Measurements from ENCODE around the gene PLEKHM3. TPM values are rescaled to one million over a fixed set of nuclear protein-coding genes. Genes with fewer than 3 reads are reported as not detected.

PLEKHM3 gene
- polyA plus RNA-seq, 1 donor (not counting 4 experiments of a cell fraction or from before 2014, with no cell fraction given), result 2.9 TPM

GRCh38 chr2:208049441-208049840 lies 24.1 kb upstream of the PLEKHM3 start:
- no peak for FAIRE-seq
- Histone ChIP-seq H3K27me3 (ENCODE audit: control insufficient read depth, extremely low read depth, insufficient read depth, low read length) (no peaks in the 10 kb centered on the region), H3K9ac (ENCODE audit: control insufficient read depth, extremely low read depth, insufficient read depth, low read length) (no peak overlapping the region), H3K4me3 (ENCODE audit: control insufficient read depth in 2 of 3, extremely low read depth in 1 of 3, insufficient read depth in 2 of 3, low read depth in 1 of 3, low read length in 3 of 3) (no peak overlapping the region), H3K4me2 (ENCODE audit: control insufficient read depth, extremely low read depth, insufficient read depth, low read depth, low read length) (no peak overlapping the region), H2AFZ (ENCODE audit: control insufficient read depth, low read length) (no peak overlapping the region), H3K4me1 (ENCODE audit: control insufficient read depth, extremely low read depth, insufficient read depth, low read length) (peaks cover 11% of the 10 kb centered on the region), H3K36me3 (ENCODE audit: control insufficient read depth in 2 of 2, extremely low read depth in 1 of 2, insufficient read depth in 2 of 2, low read length in 2 of 2) (no peaks in the 10 kb centered on the region), H3K79me2 (ENCODE audit: control insufficient read depth, insufficient read depth, low read length) (no peaks in the 10 kb centered on the region), H3K9me1 (ENCODE audit: control insufficient read depth, extremely low read depth, insufficient read depth, low read length) (no peaks in the 10 kb centered on the region), H3K27ac (ENCODE audit: control insufficient read depth, insufficient read depth, low read length) (no peak overlapping the region), H4K20me1 (ENCODE audit: control insufficient read depth, extremely low read depth, insufficient read depth, low read length) (no peaks in the 10 kb centered on the region), H3K9me3 (ENCODE audit: control insufficient read depth, low read depth, low read length) (no peaks in the 10 kb centered on the region)
- dilution Hi-C loops (cut with MboI; ENCODE audit: extremely low pct_ligation_motif_present, low sequenced_read_pairs), result no loop called here
- no peak for TF ChIP-seq EZH2 (IDR thresholded peaks at IDR 0.05; ENCODE audit: low read length)
- TF ChIP-seq, protein P1, sequence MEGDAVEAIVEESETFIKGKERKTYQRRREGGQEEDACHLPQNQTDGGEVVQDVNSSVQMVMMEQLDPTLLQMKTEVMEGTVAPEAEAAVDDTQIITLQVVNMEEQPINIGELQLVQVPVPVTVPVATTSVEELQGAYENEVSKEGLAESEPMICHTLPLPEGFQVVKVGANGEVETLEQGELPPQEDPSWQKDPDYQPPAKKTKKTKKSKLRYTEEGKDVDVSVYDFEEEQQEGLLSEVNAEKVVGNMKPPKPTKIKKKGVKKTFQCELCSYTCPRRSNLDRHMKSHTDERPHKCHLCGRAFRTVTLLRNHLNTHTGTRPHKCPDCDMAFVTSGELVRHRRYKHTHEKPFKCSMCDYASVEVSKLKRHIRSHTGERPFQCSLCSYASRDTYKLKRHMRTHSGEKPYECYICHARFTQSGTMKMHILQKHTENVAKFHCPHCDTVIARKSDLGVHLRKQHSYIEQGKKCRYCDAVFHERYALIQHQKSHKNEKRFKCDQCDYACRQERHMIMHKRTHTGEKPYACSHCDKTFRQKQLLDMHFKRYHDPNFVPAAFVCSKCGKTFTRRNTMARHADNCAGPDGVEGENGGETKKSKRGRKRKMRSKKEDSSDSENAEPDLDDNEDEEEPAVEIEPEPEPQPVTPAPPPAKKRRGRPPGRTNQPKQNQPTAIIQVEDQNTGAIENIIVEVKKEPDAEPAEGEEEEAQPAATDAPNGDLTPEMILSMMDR (optimal IDR thresholded peaks at IDR 0.05 in 1 of 3, IDR thresholded peaks at IDR 0.05 in 1 of 3, conservative IDR thresholded peaks at IDR 0.05 in 1 of 3; ENCODE audit: extremely low read depth in 1 of 3, insufficient read depth in 2 of 3, low read length in 3 of 3), result no peak
- DNase-seq (ENCODE audit: low read depth, low spot score), result no peak

- Histone ChIP-seq H3K9me3 (ENCODE audit: control insufficient read depth, low read depth, low read length) (no peaks in the 10 kb centered on the region), H2AFZ (ENCODE audit: control insufficient read depth, low read length) (no peak overlapping the region), H3K9ac (ENCODE audit: control insufficient read depth, extremely low read depth, insufficient read depth, low read length) (no peak overlapping the region), H3K4me2 (ENCODE audit: control insufficient read depth, extremely low read depth, insufficient read depth, low read depth, low read length) (no peak overlapping the region), H3K4me3 (ENCODE audit: control insufficient read depth in 2 of 3, extremely low read depth in 1 of 3, insufficient read depth in 2 of 3, low read depth in 1 of 3, low read length in 3 of 3) (no peak overlapping the region), H3K9me1 (ENCODE audit: control insufficient read depth, extremely low read depth, insufficient read depth, low read length) (no peaks in the 10 kb centered on the region), H3K79me2 (ENCODE audit: control insufficient read depth, insufficient read depth, low read length) (no peaks in the 10 kb centered on the region), H3K36me3 (ENCODE audit: control insufficient read depth in 2 of 2, extremely low read depth in 1 of 2, insufficient read depth in 2 of 2, low read length in 2 of 2) (no peaks in the 10 kb centered on the region), H4K20me1 (ENCODE audit: control insufficient read depth, extremely low read depth, insufficient read depth, low read length) (no peaks in the 10 kb centered on the region), H3K27me3 (ENCODE audit: control insufficient read depth, extremely low read depth, insufficient read depth, low read length) (no peaks in the 10 kb centered on the region), H3K4me1 (ENCODE audit: control insufficient read depth, extremely low read depth, insufficient read depth, low read length) (peaks cover 11% of the 10 kb centered on the region), H3K27ac (ENCODE audit: control insufficient read depth, insufficient read depth, low read length) (no peak overlapping the region)
- FAIRE-seq (no peak), DNase-seq (ENCODE audit: low read depth, low spot score) (no peak)
- dilution Hi-C loops (cut with MboI; ENCODE audit: extremely low pct_ligation_motif_present, low sequenced_read_pairs), result no loop called here
- no peak for TF ChIP-seq EZH2 (IDR thresholded peaks at IDR 0.05; ENCODE audit: low read length)
- TF ChIP-seq, protein P1 (optimal IDR thresholded peaks at IDR 0.05 in 1 of 3, IDR thresholded peaks at IDR 0.05 in 1 of 3, conservative IDR thresholded peaks at IDR 0.05 in 1 of 3; ENCODE audit: extremely low read depth in 1 of 3, insufficient read depth in 2 of 3, low read length in 3 of 3), result no peak
Measured at GRCh38 chr2:208049006-208049405, 23.7 kb upstream of the PLEKHM3 start.

Measured in keratinocyte (primary cell).